OCI-LY7 (cell line): ENCODE measurements around the gene RNASET2. TPM values are rescaled to one million over a fixed set of nuclear protein-coding genes. Genes with fewer than 3 reads are reported as not detected.

Experiments
- BruUV-seq: library from RNA; stranded (reverse); fragments of 400-500 nt; replicated peaks from 2 replicates; lab custom pipeline; 2021; lab: Mats Ljungman, UMichigan
- CTCF ChIA-PET: fragments of 300-600 bp; sonication (Branson Sonifier 250); formaldehyde crosslinking; loops from one replicate; lab custom pipeline; 2022; ENCODE audit warnings: antibody characterized with exemption; ENCODE audit not compliant: unreplicated experiment; lab: Charles Lee
- POLR2A ChIA-PET: fragments of 300-600 bp; sonication (Branson Sonifier 250); formaldehyde crosslinking; loops from one replicate; lab custom pipeline; 2022; ENCODE audit warnings: antibody characterized with exemption; lab: Charles Lee
- DNase-seq: peaks from one replicate; pipeline ENCODE4 v3.0.0-alpha.2; 2015; ENCODE audit warnings: low spot score
- H2AFZ ChIP-seq: fragments of 200-600 bp; sonication (generic), shearing (Covaris generic); 2 replicates; pipeline ENCODE4 v1.6.1; 2014; ENCODE audit warnings: mild to moderate bottlenecking, antibody characterized with exemption, low read length, moderate library complexity
- H3K27ac ChIP-seq: fragments of 200-600 bp; sonication (generic); 2 replicates; pipeline ENCODE4 v1.5.1; 2014; ENCODE audit warnings: mixed run types, low read depth, mild to moderate bottlenecking, moderate library complexity, low read length, inconsistent platforms; ENCODE audit not compliant: poor library complexity, severe bottlenecking
- H3K36me3 ChIP-seq: fragments of 200-600 bp; sonication (generic); 2 replicates; pipeline ENCODE4 v1.6.1; 2014; ENCODE audit warnings: mild to moderate bottlenecking, antibody characterized with exemption, low read length, moderate library complexity, mixed read lengths; ENCODE audit not compliant: insufficient read depth
- H3K4me1 ChIP-seq: fragments of 200-600 bp; sonication (generic); 2 replicates; pipeline ENCODE4 v1.5.1; 2014; ENCODE audit warnings: mild to moderate bottlenecking, low read length; ENCODE audit not compliant: insufficient read depth, poor library complexity, severe bottlenecking
- H3K4me2 ChIP-seq: fragments of 200-600 bp; sonication (generic); 2 replicates; pipeline ENCODE4 v1.6.1; 2014; ENCODE audit warnings: mild to moderate bottlenecking, low read length
- H3K4me3 ChIP-seq: fragments of 200-600 bp; sonication (generic); 2 replicates; pipeline ENCODE4 v1.5.1; 2014; ENCODE audit warnings: mild to moderate bottlenecking, low read depth, low read length; ENCODE audit not compliant: poor library complexity, severe bottlenecking
- H3K79me2 ChIP-seq: fragments of 200-600 bp; sonication (generic); 2 replicates; pipeline ENCODE4 v1.6.1; 2016; ENCODE audit warnings: low read depth, mild to moderate bottlenecking, low read length, moderate library complexity, mixed read lengths; ENCODE audit not compliant: insufficient read depth
- H3K9me2 ChIP-seq: fragments of 200-600 bp; sonication (generic); 2 replicates; pipeline ENCODE4 v1.6.1; 2016; ENCODE audit warnings: mild to moderate bottlenecking, low read length, mixed read lengths; ENCODE audit not compliant: insufficient read depth
- H3K9me3 ChIP-seq: fragments of 200-600 bp; sonication (generic); 2 replicates; pipeline ENCODE4 v1.6.1; 2014; ENCODE audit warnings: mild to moderate bottlenecking, mixed run types, low read length, mixed read lengths
- H4K20me1 ChIP-seq: fragments of 200-600 bp; sonication (generic); 2 replicates; pipeline ENCODE4 v1.6.1; 2014; ENCODE audit warnings: mild to moderate bottlenecking, antibody characterized with exemption, low read length, moderate library complexity, mixed read lengths; ENCODE audit not compliant: insufficient read depth
- CTCF ChIP-seq: fragments of 200-600 bp; sonication (generic); conservative IDR thresholded peaks from 2 replicates; pipeline ENCODE4 v1.5.1; 2014; ENCODE audit warnings: mild to moderate bottlenecking, antibody characterized with exemption, low read length, moderate library complexity, mixed read lengths
- EZH2phosphoT487 ChIP-seq: fragments of 200-600 bp; sonication (generic); IDR thresholded peaks from 2 replicates; pipeline ENCODE4 v1.6.1; 2018; ENCODE audit warnings: low read depth, borderline replicate concordance, mild to moderate bottlenecking, mixed run types, antibody characterized with exemption, low read length, moderate library complexity, mixed read lengths
- intact Hi-C: fragments of 100-400 bp; cut with micrococcal nuclease; formaldehyde crosslinking; loops from one replicate; pipeline ENCODE4 v1.10.0; 2022; ENCODE audit not compliant: unreplicated experiment
- total RNA-seq, 2 experiments: library from RNA; depleted of rRNA in 1 of 2; stranded (reverse); fragments of >200 nt in 1 of 2; shearing (Covaris generic) in 1 of 2; gene quantifications; 2 replicates each; pipeline ENCODE4 v1.2.3, GENCODE V29; 2014 to 2022

Gene RNASET2
- total RNA-seq, 2 experiments from 2014 or later, result 71.7 to 105 TPM

GRCh38 chr6:166937746-166938145, 18.6 kb downstream of the RNASET2 start:
- Histone ChIP-seq H3K79me2 (no peaks in the 10 kb centered on the region), H3K9me2 (no peaks in the 10 kb centered on the region), H3K36me3 (peaks cover 92% of the 10 kb centered on the region), H2AFZ (no peak overlapping the region), H3K4me2 (no peak overlapping the region), H3K4me3 (no peak overlapping the region), H3K4me1 (peaks cover 9% of the 10 kb centered on the region), H3K9me3 (no peaks in the 10 kb centered on the region), H4K20me1 (no peaks in the 10 kb centered on the region), H3K27ac (no peak overlapping the region)
- BruUV-seq, result no TSS peak
- ChIA-PET CTCF (interaction anchor here (0.8 kb wide), 1 partner anchor 51 kb away, joined by 3 read pairs; no protein-coding TSS in a partner anchor), POLR2A (interaction anchor here (0.8 to 1.0 kb wide), 2 partner anchors 10 to 22 kb away, joined by 4 to 6 read pairs; no protein-coding TSS in a partner anchor)
- TF ChIP-seq CTCF (no peak), EZH2phosphoT487 (no peak)
- intact Hi-C loops, result no loop called here
- DNase-seq, result no peak

- Histone ChIP-seq H3K4me3 (no peak overlapping the region), H3K9me2 (no peaks in the 10 kb centered on the region), H3K27ac (no peak overlapping the region), H3K79me2 (no peaks in the 10 kb centered on the region), H3K9me3 (no peaks in the 10 kb centered on the region), H3K4me1 (peaks cover 9% of the 10 kb centered on the region), H3K4me2 (0 out of 2 replicates have a peak overlapping the region, but pooled peaks have one; percentile 17), H3K36me3 (peaks cover 85% of the 10 kb centered on the region), H2AFZ (no peak overlapping the region), H4K20me1 (no peaks in the 10 kb centered on the region)
- POLR2A ChIA-PET, result interaction anchor here (0.7 to 1.0 kb wide), 2 partner anchors 10 to 17 kb away, joined by 3 to 4 read pairs; no protein-coding TSS in a partner anchor
- intact Hi-C loops, result no loop called here
- TF ChIP-seq CTCF (no peak), EZH2phosphoT487 (no peak)
- no peak for DNase-seq
- CTCF ChIA-PET, result interaction anchor here (0.5 kb wide), 1 partner anchor 13 kb away, joined by 3 read pairs; no protein-coding TSS in a partner anchor
- BruUV-seq, result no TSS peak
Measured at GRCh38 chr6:166936079-166936787, 20.1 kb downstream of the RNASET2 start.

- Histone ChIP-seq H3K9me2 (no peaks in the 10 kb centered on the region), H3K4me2 (no peak overlapping the region), H3K4me1 (peaks cover 9% of the 10 kb centered on the region), H3K36me3 (peaks cover 84% of the 10 kb centered on the region), H3K4me3 (no peak overlapping the region), H4K20me1 (no peaks in the 10 kb centered on the region), H3K9me3 (no peaks in the 10 kb centered on the region), H3K27ac (no peak overlapping the region), H2AFZ (no peak overlapping the region), H3K79me2 (no peaks in the 10 kb centered on the region)
- TF ChIP-seq CTCF (no peak), EZH2phosphoT487 (no peak)
- POLR2A ChIA-PET, result interaction anchor here (0.7 kb wide), 1 partner anchor 659 kb away, joined by 5 read pairs; no protein-coding TSS in a partner anchor
- DNase-seq, result no peak
- no TSS peak for BruUV-seq
- intact Hi-C loops, result no loop called here
- CTCF ChIA-PET, result no interaction called here
Measured at GRCh38 chr6:166935353-166935752, 21.0 kb downstream of the RNASET2 start.
